ENCODE data around the gene NDUFAB1.

NDUFAB1 gene

GRCh38 chr16:23539984-23540816 lies 55.9 kb downstream of the NDUFAB1 start:
- H3K4me3 ChIP-seq (ENCODE audit: low read length), result no peak overlapping the region
- H3K36me3 ChIP-seq (ENCODE audit: insufficient read depth, low read depth, low read length), result peaks cover 86% of the 10 kb centered on the region
- H3K9ac ChIP-seq (ENCODE audit: low read depth, low read length), result no peak overlapping the region
- no peak overlapping the region for H3K27ac ChIP-seq (ENCODE audit: low read length)
- no peaks in the 10 kb centered on the region for H3K27me3 ChIP-seq (ENCODE audit: insufficient read depth, low read length)
- no peaks in the 10 kb centered on the region for H3K4me1 ChIP-seq (ENCODE audit: insufficient read depth, low read length)
- no peaks in the 10 kb centered on the region for H3K9me3 ChIP-seq (ENCODE audit: insufficient read depth, low read depth, low read length)

- Histone ChIP-seq H3K4me3 (ENCODE audit: low read length) (no peak overlapping the region), H3K9ac (ENCODE audit: low read depth, low read length) (no peak overlapping the region), H3K27me3 (ENCODE audit: insufficient read depth, low read length) (no peaks in the 10 kb centered on the region), H3K9me3 (ENCODE audit: insufficient read depth, low read depth, low read length) (no peaks in the 10 kb centered on the region), H3K4me1 (ENCODE audit: insufficient read depth, low read length) (no peaks in the 10 kb centered on the region), H3K27ac (ENCODE audit: low read length) (no peak overlapping the region), H3K36me3 (ENCODE audit: insufficient read depth, low read depth, low read length) (peaks cover 89% of the 10 kb centered on the region)
Observed at GRCh38 chr16:23538919-23539278, 57.2 kb downstream of the NDUFAB1 start.

GRCh38 chr16:23537390-23537789 lies 58.7 kb downstream of the NDUFAB1 start:
- H3K27ac ChIP-seq (ENCODE audit: low read length), result no peak overlapping the region
- no peaks in the 10 kb centered on the region for H3K9me3 ChIP-seq (ENCODE audit: insufficient read depth, low read depth, low read length)
- no peaks in the 10 kb centered on the region for H3K4me1 ChIP-seq (ENCODE audit: insufficient read depth, low read length)
- no peak overlapping the region for H3K9ac ChIP-seq (ENCODE audit: low read depth, low read length)
- H3K36me3 ChIP-seq (ENCODE audit: insufficient read depth, low read depth, low read length), result peaks cover 89% of the 10 kb centered on the region
- H3K4me3 ChIP-seq (ENCODE audit: low read length), result no peak overlapping the region
- H3K27me3 ChIP-seq (ENCODE audit: insufficient read depth, low read length), result no peaks in the 10 kb centered on the region

- peaks cover 86% of the 10 kb centered on the region for H3K36me3 ChIP-seq (ENCODE audit: insufficient read depth, low read depth, low read length)
- no peak overlapping the region for H3K27ac ChIP-seq (ENCODE audit: low read length)
Observed at GRCh38 chr16:23535901-23536300, 60.2 kb downstream of the NDUFAB1 start.

GRCh38 chr16:23534868-23535860 lies 61.0 kb downstream of the NDUFAB1 start:
- no peak overlapping the region for H3K4me3 ChIP-seq (ENCODE audit: low read length)
- peaks cover 86% of the 10 kb centered on the region for H3K36me3 ChIP-seq (ENCODE audit: insufficient read depth, low read depth, low read length)
- no peaks in the 10 kb centered on the region for H3K27me3 ChIP-seq (ENCODE audit: insufficient read depth, low read length)
- H3K9me3 ChIP-seq (ENCODE audit: insufficient read depth, low read depth, low read length), result no peaks in the 10 kb centered on the region
- no peak overlapping the region for H3K27ac ChIP-seq (ENCODE audit: low read length)
- H3K9ac ChIP-seq (ENCODE audit: low read depth, low read length), result no peak overlapping the region
- no peaks in the 10 kb centered on the region for H3K4me1 ChIP-seq (ENCODE audit: insufficient read depth, low read length)

More at GRCh38 chr16:23535901-23536300, 60.2 kb downstream of the NDUFAB1 start:
- Histone ChIP-seq H3K27me3 (ENCODE audit: insufficient read depth, low read length) (no peaks in the 10 kb centered on the region), H3K9ac (ENCODE audit: low read depth, low read length) (no peak overlapping the region), H3K4me1 (ENCODE audit: insufficient read depth, low read length) (no peaks in the 10 kb centered on the region), H3K9me3 (ENCODE audit: insufficient read depth, low read depth, low read length) (no peaks in the 10 kb centered on the region), H3K4me3 (ENCODE audit: low read length) (no peak overlapping the region)

- no peak overlapping the region for H3K9ac ChIP-seq (ENCODE audit: low read depth, low read length)
- no peaks in the 10 kb centered on the region for H3K27me3 ChIP-seq (ENCODE audit: insufficient read depth, low read length)
- no peaks in the 10 kb centered on the region for H3K4me1 ChIP-seq (ENCODE audit: insufficient read depth, low read length)
- no peak overlapping the region for H3K4me3 ChIP-seq (ENCODE audit: low read length)
- H3K9me3 ChIP-seq (ENCODE audit: insufficient read depth, low read depth, low read length), result no peaks in the 10 kb centered on the region
- H3K27ac ChIP-seq (ENCODE audit: low read length), result no peak overlapping the region
- H3K36me3 ChIP-seq (ENCODE audit: insufficient read depth, low read depth, low read length), result peaks cover 88% of the 10 kb centered on the region
Observed at GRCh38 chr16:23532448-23532847, 63.7 kb downstream of the NDUFAB1 start.
